ENCODE results near the gene GPC6.

Gene GPC6

DNA sequence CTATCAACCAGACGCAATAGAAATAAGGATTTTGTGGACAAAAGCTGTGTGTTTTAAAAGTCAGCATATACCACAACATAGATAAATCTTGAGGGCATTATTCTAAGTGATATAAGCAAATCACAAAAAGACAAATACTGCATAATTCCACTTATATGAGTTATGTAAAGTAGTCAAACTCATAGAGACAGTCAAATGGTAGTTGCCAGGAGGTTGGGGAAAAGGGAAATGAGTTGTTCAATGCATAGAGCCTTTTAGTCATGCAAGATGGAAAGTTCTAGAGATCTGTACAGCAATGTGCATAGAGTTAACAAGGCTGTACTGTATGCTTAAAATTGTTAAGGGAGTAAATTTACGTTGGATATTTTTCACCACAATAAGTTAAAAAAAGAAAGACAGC is 1008.1 kb downstream of the GPC6 start:
- DNase-seq = no peak

DNA sequence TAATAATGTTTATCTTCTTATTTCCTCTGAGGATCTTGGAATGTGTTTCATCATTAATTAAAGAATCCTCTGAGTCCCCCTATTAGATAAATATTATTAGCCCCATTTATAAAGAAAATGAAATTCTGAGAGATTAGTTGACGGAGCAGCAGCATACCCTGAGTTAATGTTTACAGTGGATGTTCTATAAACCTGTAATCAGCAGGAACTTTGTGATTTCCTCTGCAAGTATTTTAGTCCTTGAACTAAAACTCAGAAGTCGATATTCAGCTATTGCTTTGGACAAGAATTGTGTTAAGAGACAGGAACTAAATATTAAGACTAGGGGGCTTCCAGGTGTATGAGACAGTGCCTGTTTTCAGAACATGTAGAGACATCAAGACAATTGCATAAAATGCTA is 1009.5 kb downstream of the GPC6 start:
- no peak for DNase-seq

DNA sequence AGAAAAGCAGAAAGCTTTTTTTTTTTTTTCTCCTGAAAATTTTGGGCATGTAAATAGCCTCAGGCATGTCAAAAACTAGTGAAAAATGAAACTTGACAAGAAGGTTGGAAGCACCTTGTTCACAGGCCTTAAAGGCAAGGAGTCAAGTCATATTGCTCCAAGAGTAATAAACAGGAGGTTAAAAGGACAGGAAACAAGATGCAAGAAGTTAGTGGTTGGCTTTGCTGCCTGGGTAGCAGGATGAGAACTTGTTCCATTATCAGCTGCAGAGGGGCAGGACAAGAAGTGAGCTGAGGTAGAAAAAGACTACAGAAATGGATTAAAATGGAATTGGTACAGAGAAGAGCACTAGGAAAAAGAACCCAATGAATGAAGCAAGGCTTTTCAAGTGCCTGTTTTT is 1010.3 kb downstream of the GPC6 start:
- no peak for DNase-seq

DNA sequence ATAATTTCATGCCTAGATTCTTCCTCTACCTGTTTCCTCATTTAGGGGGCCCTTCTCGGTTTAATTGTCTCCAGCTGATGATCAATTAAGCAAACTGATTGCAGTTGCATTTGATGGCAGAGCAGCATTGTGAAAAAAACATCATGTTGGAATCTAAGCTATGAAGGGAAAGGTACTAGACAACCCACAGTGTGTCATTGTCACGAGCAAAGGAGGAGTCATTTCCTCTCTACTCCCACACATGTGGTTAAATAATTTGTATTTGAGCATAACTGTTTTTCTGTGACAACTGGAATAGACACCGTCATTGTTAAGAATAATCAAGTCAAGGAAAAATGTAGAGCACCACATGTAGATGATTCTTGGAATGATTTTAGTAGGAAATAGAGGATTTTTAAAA is 1012.5 kb downstream of the GPC6 start:
- DNase-seq = peak; percentile 40

DNA sequence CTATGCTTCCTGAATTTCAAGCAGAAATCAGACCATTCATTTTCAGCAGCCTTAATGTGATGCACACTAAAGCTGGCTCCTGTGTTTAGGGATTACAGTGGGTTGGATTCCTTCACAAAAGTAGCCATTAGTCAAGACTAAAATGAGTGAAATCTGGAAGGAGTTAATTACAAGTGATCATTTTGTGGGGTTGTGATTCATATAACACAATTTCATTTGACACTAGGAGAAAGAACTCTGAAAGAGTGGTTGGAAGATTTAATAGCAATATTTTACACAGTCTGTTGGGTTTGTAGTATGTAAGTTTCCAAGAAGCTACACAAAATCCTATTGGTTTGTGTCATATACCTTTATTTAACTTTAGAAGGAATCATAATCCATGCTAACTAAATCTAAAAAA is 1015.9 kb downstream of the GPC6 start:
- no peak for DNase-seq

DNA sequence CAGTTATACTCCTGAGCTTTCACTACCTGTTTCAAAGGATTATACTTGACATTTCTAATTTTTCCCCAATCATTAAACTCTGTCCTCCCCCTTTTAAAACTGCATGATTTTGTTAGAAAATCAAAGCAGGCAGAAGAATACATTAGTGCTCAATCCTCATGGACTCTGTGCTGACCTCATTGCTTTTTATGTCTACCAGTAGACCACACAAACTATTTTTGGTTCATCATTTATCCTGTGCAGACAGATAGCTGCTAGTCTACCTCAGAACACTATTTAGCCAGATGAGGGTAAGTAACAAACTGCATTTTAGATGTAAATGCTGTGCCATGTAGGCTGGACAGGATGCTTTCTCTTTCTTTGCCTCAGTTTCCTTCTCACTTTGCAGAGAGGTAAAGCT is 1016.9 kb downstream of the GPC6 start:
- no peak for DNase-seq

DNA sequence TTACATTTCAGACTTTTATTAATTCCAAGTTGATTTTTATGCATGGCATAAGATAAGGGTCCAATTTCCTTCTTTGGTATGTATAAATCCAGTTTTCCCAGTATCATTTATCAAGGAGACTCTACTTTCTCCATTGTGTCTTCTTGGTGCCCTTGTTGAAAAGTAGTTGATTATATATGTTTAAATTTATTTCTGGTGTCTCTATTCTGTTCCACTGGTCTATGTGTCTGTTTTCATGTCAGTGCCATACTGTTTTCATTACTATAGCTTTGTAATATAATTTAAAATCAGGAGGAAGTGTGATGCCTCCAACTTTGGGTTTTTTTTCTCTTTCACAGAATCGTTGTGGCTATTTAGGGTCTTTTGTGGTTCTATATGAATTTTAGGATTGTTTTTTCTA is 1019.9 kb downstream of the GPC6 start:
- DNase-seq = no peak

DNA sequence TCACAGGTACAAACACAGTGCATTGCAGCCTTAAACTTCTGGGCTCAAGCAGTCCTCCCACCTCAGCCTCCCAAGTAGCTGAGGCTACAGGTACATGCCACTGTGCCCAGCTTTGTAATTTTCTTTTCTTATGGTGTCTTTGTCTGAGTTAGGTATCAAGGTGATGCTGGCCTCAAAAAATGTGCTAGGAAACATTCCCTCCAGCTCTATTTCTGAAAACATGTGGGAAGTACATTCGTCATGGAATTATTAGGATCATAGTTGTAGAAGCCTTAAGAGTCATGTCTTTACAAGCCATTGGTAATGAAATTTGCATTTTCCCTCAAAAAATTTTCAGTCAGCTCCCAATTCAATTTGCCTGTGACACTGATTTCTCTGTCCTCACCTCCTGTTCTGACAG is 1021.3 kb downstream of the GPC6 start:
- no peak for DNase-seq

DNA sequence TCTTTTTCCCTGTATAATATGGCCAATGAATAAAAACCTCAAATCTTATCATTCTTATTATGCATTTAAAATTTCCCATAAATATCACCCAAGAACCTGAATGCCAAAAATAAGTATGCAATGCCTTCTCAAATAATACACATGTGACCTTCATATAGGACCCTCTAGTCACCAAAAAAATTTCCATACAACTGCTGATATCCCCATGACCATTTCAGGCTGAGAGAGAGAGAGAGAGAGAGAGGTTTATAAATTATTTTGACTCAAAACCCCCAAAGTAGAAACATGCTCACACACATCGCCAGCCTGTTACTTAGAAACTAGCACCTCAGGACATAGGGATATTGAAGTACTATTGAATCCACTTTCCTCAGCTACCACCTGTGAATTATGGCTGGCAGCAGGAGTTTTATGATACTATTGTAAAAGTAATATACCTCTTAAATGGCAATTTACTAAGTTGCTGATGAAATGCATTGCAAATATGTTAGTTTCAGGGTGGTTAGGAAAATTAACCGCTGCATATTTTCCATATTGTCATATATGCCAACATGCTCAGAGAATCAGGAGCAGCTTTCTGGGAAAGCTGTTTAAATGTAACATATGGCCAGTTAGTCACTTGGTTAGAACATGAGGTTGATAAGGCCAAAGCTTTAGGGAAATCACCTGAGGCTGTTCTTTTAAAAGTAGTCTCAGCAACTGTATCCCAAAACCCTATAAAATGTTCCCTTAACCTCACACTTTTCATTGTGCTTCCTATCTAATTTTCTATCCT is 1022.0 kb downstream of the GPC6 start:
- DNase-seq = no peak

DNA sequence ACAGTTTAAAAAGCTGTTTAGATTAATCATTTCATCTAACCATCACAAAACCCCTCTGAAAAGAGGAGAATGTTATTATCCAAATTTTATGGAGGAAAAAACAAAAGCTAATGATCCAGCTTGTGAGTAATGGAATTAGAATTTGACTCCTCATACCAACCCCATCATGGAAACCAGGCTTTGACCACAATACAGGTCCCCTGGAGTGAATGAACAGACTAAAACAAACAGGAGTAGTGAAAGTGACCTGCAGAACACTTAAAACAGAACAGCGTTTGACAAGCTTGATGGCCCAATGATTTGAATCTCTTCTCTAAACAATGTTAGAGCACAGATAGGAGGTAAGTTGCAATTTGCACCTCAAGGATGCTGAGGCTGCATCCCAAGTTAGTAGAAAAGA is 1022.9 kb downstream of the GPC6 start:
- no peak for DNase-seq

DNA sequence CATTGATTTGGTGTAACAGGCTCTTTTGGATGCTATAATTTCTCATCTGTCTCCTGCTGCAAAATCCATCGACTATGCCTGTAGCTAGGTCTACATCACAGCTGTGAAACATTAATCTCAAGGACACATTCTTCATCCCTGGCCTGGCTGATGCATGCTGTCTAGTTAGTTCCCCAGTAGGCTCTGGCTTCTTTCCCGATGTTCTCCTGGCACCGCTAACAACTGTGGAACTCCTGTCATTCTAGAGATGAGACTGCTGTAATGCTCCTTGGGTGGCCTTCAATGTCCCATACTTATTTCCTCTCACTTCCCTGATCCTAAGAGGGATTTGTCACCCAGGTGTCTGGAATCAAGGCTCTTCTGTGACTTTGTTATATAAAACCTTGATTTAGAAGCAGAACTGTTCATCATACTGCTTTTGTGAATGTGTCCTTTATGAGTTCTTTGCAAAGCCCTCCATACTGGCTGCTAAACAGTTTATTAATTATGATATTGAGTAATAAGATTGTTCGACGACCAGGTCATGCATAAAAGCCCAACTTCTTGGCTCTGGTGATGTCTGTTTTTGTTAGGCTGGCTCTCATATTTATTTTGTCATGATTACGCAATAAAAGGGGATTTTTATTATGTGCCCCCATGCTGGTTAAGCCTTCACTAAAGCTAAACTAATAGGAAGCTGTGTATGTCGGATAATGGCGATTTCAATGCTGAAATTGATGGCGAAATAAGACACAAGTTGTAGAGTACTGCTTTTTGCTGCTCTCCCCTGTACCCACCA is 1025.4 kb downstream of the GPC6 start:
- no peak for DNase-seq

DNA sequence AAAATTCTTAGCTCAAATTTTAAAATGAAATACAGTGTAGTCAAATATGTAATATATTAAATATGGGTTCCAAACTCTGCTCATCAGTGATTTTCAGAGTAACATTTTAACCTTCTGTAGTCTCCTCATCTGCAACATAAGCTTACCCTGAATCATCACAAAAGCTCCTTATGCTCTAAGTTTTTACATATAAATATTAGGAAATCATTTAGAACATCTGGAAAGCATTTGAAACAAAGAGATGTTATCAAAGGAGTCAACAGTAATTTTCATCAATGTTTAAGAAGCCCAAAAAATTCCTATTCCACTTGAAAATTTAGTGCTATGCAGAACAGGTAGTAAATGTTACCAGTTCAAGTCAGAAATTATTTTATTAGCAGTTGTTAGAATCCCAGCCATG is 1028.1 kb downstream of the GPC6 start:
- no peak for DNase-seq

DNA sequence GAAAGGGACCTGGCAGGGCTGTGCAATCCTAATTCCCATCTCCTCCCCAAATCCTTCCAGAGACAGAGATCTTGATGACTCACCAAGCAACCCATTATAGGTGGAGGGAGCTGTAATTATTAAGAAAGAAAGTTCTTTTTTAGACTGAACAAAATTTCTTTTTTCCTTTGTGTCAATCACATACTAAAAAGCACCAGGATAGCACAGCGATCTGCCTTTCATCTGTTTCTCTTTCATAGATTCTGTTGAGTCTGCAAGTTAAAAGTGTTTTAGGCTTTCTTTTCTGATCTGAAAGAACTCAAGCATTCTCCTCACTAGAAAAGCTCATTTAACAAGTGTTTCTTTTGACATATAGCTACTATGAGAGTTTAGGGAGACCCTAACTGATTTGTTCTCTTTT is 1030.1 kb downstream of the GPC6 start:
- DNase-seq = no peak

DNA sequence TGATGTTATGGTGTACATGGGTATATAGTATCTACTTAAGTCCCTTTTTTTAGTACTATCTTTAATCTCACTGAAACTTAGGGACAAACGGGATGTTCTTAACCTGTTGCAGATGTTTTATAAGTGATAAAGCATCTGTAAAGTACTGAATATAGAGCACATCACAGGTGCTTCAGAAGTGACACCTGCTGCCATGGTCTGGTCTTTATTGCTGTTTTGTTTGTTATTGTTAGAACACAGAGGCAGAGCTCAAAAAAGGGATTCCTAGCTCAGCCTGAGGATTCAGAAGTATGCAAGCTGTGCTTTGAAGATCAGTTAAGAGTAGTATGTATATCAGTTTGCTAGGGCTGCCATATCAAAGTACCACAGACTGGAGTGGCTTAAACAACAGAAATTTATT is 1033.4 kb downstream of the GPC6 start:
- no peak for DNase-seq

DNA sequence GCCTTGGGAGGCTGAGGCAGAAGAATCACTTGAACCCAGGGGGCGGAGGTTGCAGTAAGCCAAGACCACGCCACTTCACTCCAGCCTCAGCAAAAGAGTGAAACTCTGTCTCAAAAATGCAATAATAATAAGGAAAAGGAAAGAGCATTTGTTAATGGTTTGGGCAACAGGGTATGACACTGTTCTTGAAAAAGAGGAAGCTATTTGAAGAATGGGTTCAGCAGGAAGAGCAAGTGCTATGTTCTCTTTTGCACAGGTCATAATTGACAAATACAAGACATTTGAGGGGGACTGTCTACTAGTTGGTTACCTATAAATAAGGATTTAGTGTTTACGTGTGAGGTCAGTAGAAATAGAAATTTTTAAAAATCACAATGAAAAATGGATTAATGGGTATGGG is 1034.6 kb downstream of the GPC6 start:
- no peak for DNase-seq

DNA sequence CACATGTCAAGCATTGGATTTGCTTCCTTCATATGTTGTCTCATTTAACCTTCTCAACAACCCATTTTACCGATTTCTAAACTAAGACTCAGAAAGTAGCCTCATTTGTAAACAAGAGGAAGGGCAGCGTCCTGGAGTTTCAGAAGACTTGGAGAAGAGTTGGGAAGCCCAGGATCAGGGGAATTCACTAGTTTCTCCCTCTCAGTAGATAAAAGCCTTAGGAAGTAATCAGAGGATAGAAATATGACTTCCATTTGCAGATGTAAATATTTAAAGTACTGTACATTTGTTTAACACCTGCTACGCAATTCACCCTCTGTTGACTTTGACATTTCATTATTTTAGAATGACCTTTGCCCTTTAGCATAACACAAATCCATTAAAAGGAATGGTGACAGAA is 1036.4 kb downstream of the GPC6 start:
- DNase-seq = no peak

DNA sequence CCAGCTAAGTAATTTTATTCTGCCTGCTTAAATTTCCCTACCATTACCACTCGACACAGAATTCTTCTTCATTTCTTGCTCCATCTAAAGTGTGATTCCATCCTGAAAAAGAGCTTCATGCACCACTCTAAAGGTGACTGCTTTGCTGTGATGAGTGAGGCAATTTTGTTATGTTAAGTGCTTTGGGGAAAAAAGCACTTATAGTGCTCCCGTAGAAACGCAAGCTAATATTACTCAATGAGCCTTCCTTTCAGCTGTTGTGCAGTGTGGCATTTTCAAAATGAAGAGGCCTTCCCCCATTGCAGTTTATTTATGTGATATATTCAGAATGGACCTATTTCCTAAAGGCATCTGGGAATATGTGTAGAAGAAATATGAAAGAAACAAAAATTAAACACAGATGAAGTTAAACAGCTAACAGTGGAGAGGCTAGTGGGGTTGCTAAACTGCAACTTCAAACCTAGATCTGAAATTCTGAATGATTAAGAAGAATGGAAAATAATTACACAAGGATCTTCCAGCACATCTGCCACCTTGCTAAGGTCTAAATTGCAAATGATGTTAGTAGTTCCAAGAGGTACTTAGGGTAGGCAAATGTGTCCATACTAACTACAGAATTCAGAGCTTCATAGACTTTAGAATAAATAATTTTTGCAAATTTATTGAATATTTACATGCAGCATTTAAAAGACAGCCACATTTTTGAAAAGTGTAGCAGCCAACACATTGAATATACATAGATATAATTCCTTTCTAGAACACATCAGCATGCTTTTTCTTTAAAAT is 1041.2 kb downstream of the GPC6 start:
- DNase-seq = no peak

DNA sequence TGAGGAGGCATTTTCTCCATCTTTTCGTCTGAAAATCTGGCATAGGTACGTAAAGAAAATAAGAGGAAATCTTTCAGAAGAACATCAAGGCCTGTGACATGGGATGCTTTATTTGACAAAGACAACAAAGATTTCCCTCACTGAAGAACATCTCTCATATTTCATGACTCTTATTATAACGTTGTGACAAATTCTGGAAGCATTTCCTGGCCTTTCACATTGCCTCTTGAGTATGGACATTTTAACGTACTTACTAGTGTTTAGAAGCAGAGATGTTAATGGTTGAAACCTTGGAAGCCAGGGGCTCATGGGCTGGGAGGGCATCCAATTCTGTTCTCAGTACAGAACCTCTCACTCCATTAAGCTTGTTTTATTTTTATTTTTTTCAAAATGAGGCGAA is 1042.1 kb downstream of the GPC6 start:
- no peak for DNase-seq

DNA sequence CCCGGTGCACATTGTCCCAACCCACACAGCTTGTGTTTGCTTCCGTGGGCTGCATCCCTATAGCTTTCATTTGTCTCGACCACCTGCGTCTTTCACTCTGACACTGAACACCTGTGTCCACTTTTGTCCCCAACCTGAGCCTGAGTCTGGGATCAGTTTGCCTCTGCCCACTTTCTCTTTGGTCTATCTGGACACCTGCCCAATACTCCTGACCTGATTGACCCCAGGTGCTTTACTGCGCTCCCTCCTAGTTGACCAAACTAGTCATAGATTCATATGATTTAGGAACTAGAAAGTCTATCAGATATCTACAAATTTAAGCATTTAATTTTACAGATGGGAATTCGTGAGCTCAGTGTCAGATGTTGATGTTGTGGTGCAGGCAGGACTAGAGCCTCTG is 1043.0 kb downstream of the GPC6 start:
- DNase-seq = no peak

DNA sequence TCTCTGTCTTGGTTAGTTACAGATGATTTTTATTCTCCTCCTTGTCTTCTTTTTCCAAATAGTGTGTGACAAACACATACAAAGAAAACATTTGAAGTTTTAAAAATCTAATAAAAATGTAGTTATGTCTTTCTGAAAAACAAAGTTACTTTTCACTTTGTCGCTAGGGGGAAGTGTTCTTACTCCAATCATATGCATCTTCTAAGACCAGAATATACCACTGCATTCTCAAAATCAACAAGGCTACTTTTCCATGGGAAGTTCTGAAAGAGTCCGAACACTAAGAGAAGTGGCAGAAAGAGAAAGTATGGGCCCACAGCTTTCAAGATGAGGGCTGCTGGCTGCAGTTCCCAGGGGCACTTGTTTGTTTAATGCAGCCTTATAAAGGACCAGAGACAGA is 1043.9 kb downstream of the GPC6 start:
- no peak for DNase-seq

DNA sequence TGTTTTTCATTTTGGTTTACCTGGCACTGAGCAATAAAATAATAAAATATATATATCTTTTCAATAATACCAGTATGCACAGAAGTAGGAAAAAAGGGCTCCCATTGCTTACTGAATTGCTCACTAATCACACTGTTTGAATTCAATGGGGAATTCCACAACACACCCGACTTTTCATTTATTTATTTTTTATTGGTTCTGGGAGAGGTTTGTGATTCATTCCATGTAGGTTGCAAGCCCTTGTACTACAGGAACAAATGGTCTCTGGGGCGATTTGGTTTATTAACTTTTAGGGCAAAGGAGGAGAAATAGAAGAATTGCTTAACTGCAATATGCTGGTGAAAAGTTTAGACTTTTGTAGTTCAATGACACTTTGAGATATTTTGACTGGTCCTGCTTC is 1045.4 kb downstream of the GPC6 start:
- DNase-seq = no peak

DNA sequence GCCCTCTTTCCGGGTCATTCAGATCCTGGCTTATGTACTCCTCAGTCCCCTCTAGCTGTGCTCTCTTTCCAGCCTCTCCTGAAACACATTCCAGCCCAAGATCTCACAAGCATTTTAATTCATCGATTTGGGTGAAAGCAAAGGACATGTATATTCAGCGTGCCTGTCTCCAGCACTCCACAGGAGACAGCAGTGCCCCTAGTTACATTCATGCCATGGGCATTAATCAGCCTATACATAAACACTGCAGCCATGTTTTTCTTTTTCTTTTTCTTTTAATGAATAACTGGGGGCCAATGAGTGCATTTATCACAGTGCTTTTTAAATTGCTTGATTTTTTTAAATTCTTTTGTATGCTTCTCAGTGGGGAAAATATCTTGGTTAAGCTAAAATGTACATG is 1053.7 kb downstream of the GPC6 start:
- DNase-seq = no peak

DNA sequence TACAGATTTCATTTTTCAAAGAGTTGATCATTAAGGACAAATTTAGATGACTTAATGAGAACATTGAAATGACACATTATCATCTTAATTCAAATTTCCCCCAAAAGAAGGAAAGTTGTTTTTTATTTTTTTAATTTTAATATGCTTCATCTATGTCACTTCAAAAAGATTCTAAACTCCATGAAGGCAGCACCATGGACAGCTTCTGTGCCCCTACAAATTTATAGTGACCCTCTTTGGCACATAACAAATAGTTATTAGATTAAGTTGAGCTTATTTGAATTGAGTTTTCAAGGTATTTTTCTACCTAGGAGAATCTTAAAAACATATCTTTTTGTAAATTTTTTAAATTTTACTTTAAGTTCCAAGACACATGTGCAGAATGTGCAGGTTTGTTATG is 1054.2 kb downstream of the GPC6 start:
- no peak for DNase-seq

DNA sequence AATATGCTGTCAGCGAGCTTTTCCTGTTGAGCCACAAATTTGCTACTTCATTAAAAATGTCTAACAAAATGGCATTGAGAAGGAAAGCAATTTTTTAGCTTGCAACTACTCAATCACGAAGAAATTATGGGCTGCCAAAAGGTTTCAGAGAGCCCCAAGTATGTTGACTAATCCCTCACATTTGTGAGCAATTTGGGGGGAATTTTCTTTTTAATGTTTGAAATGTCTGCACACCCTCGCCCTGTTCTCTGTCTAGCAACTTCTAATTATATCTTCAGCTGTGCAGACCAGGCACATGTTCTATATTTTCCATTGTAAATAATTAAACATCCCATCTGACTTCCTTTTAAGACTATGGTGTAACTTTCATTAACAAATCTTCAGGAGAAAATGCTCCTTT is 1060.0 kb downstream of the GPC6 start:
- no peak for DNase-seq

All from stimulated activated CD4-positive, alpha-beta T cell treated with anti-CD3 and anti-CD28 coated beads, Interleukin-4, amount 100 ng/mL, for 24 hours (primary cell).